ENCODE data around the gene LYRM4.

DNA sequence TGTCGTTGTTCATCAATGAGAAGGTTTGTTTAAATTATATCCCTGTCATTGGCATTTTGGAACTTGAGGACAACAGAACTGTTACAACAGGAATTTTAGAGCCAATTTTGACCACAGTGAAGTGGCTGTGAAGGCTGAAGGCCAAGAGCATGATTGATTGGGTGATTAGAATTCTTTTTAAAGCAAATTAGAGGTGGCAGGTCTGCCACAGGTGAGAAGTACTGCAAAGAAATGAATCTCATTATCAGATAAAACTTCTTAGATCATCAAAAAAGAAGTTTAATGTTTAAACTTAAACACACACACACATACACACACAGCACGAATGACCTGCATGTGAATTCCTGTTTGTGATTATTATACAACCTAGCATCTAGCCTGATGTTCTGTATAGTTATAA lies 32.9 kb upstream of the LYRM4 start:
- TF ChIP-seq, protein P1, sequence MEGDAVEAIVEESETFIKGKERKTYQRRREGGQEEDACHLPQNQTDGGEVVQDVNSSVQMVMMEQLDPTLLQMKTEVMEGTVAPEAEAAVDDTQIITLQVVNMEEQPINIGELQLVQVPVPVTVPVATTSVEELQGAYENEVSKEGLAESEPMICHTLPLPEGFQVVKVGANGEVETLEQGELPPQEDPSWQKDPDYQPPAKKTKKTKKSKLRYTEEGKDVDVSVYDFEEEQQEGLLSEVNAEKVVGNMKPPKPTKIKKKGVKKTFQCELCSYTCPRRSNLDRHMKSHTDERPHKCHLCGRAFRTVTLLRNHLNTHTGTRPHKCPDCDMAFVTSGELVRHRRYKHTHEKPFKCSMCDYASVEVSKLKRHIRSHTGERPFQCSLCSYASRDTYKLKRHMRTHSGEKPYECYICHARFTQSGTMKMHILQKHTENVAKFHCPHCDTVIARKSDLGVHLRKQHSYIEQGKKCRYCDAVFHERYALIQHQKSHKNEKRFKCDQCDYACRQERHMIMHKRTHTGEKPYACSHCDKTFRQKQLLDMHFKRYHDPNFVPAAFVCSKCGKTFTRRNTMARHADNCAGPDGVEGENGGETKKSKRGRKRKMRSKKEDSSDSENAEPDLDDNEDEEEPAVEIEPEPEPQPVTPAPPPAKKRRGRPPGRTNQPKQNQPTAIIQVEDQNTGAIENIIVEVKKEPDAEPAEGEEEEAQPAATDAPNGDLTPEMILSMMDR (conservative IDR thresholded peaks at IDR 0.05 in 1 of 2, IDR thresholded peaks at IDR 0.05 in 1 of 2; ENCODE audit: low read depth in 1 of 2, low read length in 2 of 2) = no peak
- TF ChIP-seq EZH2 (IDR thresholded peaks at IDR 0.05; ENCODE audit: low read length, missing control alignments) = no peak
